H1 (cell line): ENCODE measurements around the gene RDH5. TPM values are rescaled to one million over a fixed set of nuclear protein-coding genes. Genes with fewer than 3 reads are reported as not detected.

Experiments
- BCL11A ChIP-seq, 2 experiments: IDR thresholded peaks; one replicate each; pipeline ENCODE4 v1.6.1; 2011; ENCODE audit warnings: low read depth in 2 of 2, low read length in 2 of 2, mild to moderate bottlenecking in 2 of 2
- CHD2 ChIP-seq: IDR thresholded peaks from 2 replicates; pipeline ENCODE4 v1.6.1; 2012; ENCODE audit warnings: low read length, improper control_type of control experiment
- CHD7 ChIP-seq: fragments of 300-600 bp; sonication (generic); IDR thresholded peaks from 2 replicates; pipeline ENCODE4 v1.7.1; 2012; ENCODE audit warnings: low read length, moderate library complexity, mild to moderate bottlenecking, inconsistent platforms; ENCODE audit not compliant: insufficient replicate concordance
- SIN3A ChIP-seq, 2 experiments: IDR thresholded peaks in 1 of 2; conservative IDR thresholded peaks in 1 of 2; 2 replicates each; pipeline ENCODE4 v1.6.1; 2011 to 2012; ENCODE audit warnings: low read length in 2 of 2, improper control_type of control experiment in 1 of 2, low read depth in 1 of 2, mild to moderate bottlenecking in 1 of 2
- TEAD4 ChIP-seq: IDR thresholded peaks from 2 replicates; pipeline ENCODE4 v1.6.1; 2012; ENCODE audit warnings: low read depth, low read length, inconsistent platforms, mixed read lengths
- polyA plus RNA-seq, 7 experiments: library from polyadenylated mRNA; depleted of rRNA in 3 of 7; stranded (reverse) in 5 of 7; unstranded in 2 of 7; fragments of >200 nt in 5 of 7; fragments of 200-250 nt in 2 of 7; gene quantifications; 1 replicate in 5 of 7; 2 replicates in 1 of 7; 4 replicates in 1 of 7; pipeline versions ENCODE4 v1.2.1 to v1.2.3, GENCODE V29; 2011 to 2013; ENCODE audit warnings: missing spikeins in 2 of 7, mixed read lengths in 2 of 7
- total RNA-seq: library from RNA; stranded (reverse); fragmentation: NEBNext Ultra II Directional; extraction: Animal tissue kit (Norgen Biotek cat#: 25700); gene quantifications from 2 replicates; pipeline ENCODE4 v1.2.1, GENCODE V29; 2021

RDH5 gene
- total and polyA plus RNA-seq, 2 of the 8 experiments (the other 6 are each of a cell fraction or from before 2014, with no cell fraction given): 4.2 to 6.0 TPM

GRCh38 chr12:55697686-55698085 lies 22.5 kb upstream of the RDH5 start (continued):
- TF ChIP-seq CHD7 (no peak), BCL11A (IDR thresholded peaks at IDR 0.05; ENCODE audit: low read depth in 2 of 2, low read length in 2 of 2) (no peak), CHD2 (no peak), SIN3A (conservative IDR thresholded peaks at IDR 0.05 in 1 of 2, IDR thresholded peaks at IDR 0.05 in 1 of 2; ENCODE audit: low read depth in 1 of 2, low read length in 2 of 2) (no peak), TEAD4 (no peak)
- TF ChIP-seq, all 59 proteins: peak for 0
